NOMO-1 treated with DMSO at 0.1 percent for 48 hours (cell line): Measurements from ENCODE around the gene SLC22A14.
"Not testable (repeated sequence)": the region's sequence is repeated elsewhere in the genome, so short reads cannot be mapped to it uniquely, and the experiment has no call there.

Source experiments
- DNase-seq: peaks from one replicate; lab custom pipeline; 2025; ENCODE audit not compliant: unreplicated experiment; lab: John Stamatoyannopoulos, UW

The SLC22A14 gene

GRCh38 chr3:38281895-38282686 is at the start of gene SLC22A14:
Gene SLC22A14 (plus strand): TSS chr3:38282294. CDS start chr3:38306027, 23,733 bp downstream.
- DNase-seq, result no peak

GRCh38 chr3:38232701-38233100 is 49.4 kb upstream of the SLC22A14 start:
- peak; percentile 75 for DNase-seq

GRCh38 chr3:38235466-38235865 is 46.6 kb upstream of the SLC22A14 start:
- DNase-seq, result no peak

- no peak for DNase-seq
Observed at GRCh38 chr3:38238416-38239008, 43.6 kb upstream of the SLC22A14 start.

GRCh38 chr3:38242812-38243211 is 39.3 kb upstream of the SLC22A14 start:
- not testable (repeated sequence) for DNase-seq

- DNase-seq, result no peak
Observed at GRCh38 chr3:38245930-38246329, 36.2 kb upstream of the SLC22A14 start.

GRCh38 chr3:38247366-38248035 is 34.6 kb upstream of the SLC22A14 start:
- DNase-seq, result no peak

GRCh38 chr3:38250198-38250597 is 31.9 kb upstream of the SLC22A14 start:
- DNase-seq, result no peak

- no peak for DNase-seq
Observed at GRCh38 chr3:38251197-38251596, 30.9 kb upstream of the SLC22A14 start.

- no peak for DNase-seq
Observed at GRCh38 chr3:38253704-38254103, 28.4 kb upstream of the SLC22A14 start.

- no peak for DNase-seq
Observed at GRCh38 chr3:38254872-38255271, 27.2 kb upstream of the SLC22A14 start.

GRCh38 chr3:38255627-38256026 is 26.5 kb upstream of the SLC22A14 start:
- no peak for DNase-seq

- no peak for DNase-seq
Observed at GRCh38 chr3:38257583-38257982, 24.5 kb upstream of the SLC22A14 start.

GRCh38 chr3:38260474-38260873 is 21.6 kb upstream of the SLC22A14 start:
- DNase-seq, result no peak

- DNase-seq, result no peak
Observed at GRCh38 chr3:38264353-38264771, 17.7 kb upstream of the SLC22A14 start.

GRCh38 chr3:38264779-38265178 is 17.3 kb upstream of the SLC22A14 start:
- no peak for DNase-seq

GRCh38 chr3:38265604-38266307 is 16.3 kb upstream of the SLC22A14 start, which contains the start of gene SLC22A13:
Gene SLC22A13 (plus strand): TSS chr3:38265812. CDS start chr3:38265861, 49 bp downstream.
- DNase-seq, result no peak

- no peak for DNase-seq
Observed at GRCh38 chr3:38266810-38267209, 15.3 kb upstream of the SLC22A14 start.

- DNase-seq, result no peak
Observed at GRCh38 chr3:38267662-38268061, 14.4 kb upstream of the SLC22A14 start.

- peak; percentile 39 for DNase-seq
Observed at GRCh38 chr3:38268087-38268486, 14.0 kb upstream of the SLC22A14 start.

GRCh38 chr3:38268522-38268921 is 13.6 kb upstream of the SLC22A14 start:
- peak; percentile 53 for DNase-seq
